Thymus (tissue), 11 donors: Measurements from ENCODE around the gene SUSD5. TPM values are rescaled to one million over a fixed set of nuclear protein-coding genes. Genes with fewer than 3 reads are reported as not detected.
"Not testable (repeated sequence)": the region's sequence is repeated elsewhere in the genome, so short reads cannot be mapped to it uniquely, and the experiment has no call there.

Source experiments
- DNase-seq, 9 donors: peaks; one replicate each; pipeline ENCODE4 v3.0.0-alpha.2; 2013; ENCODE audit warnings: low spot score in 9 of 9, low read depth in 6 of 9, missing footprints in 1 of 9
- H3K27ac ChIP-seq, 2 donors: one replicate each; pipeline ENCODE4 v1.5.1; 2013; ENCODE audit warnings: control low read depth in 1 of 2, low read depth in 1 of 2, low read length in 1 of 2, mild to moderate bottlenecking in 1 of 2, moderate library complexity in 1 of 2
- H3K27me3 ChIP-seq, 2 donors: one replicate each; pipeline ENCODE4 v1.5.1; 2013; ENCODE audit warnings: low read length in 1 of 2; ENCODE audit not compliant: control insufficient read depth in 2 of 2, insufficient read depth in 1 of 2
- H3K36me3 ChIP-seq, 2 donors: one replicate each; pipeline ENCODE4 v1.5.1; 2013; ENCODE audit warnings: low read length in 1 of 2, mild to moderate bottlenecking in 1 of 2, moderate library complexity in 1 of 2; ENCODE audit not compliant: control insufficient read depth in 2 of 2, insufficient read depth in 2 of 2
- H3K4me1 ChIP-seq, 2 donors: one replicate each; pipeline ENCODE4 v1.5.1; 2013; ENCODE audit warnings: low read length in 2 of 2; ENCODE audit not compliant: control insufficient read depth in 2 of 2, insufficient read depth in 2 of 2
- H3K4me3 ChIP-seq, 2 donors: one replicate each; pipeline ENCODE4 v1.5.1; 2013; ENCODE audit warnings: low read length in 2 of 2, control low read depth in 1 of 2, mild to moderate bottlenecking in 1 of 2
- H3K9me3 ChIP-seq, 2 donors: one replicate each; pipeline ENCODE4 v1.5.1; 2013; ENCODE audit warnings: low read length in 1 of 2, mild to moderate bottlenecking in 1 of 2; ENCODE audit not compliant: control insufficient read depth in 2 of 2, insufficient read depth in 1 of 2
- WGBS: extraction: QIAGEN DNeasy Blood & Tissue Kit; methylation state at CpG from one replicate; pipeline ENCODE4 v1.1.7; 2013; 5-methylcytosine and 5-hydroxymethylcytosine counted together
- polyA plus RNA-seq: library from polyadenylated mRNA; stranded (reverse); fragments of 200-250 nt; gene quantifications from one replicate; pipeline ENCODE4 v1.2.3, GENCODE V29; 2013
- total RNA-seq: library from RNA; stranded (reverse); fragments of 120-200 nt; gene quantifications from one replicate; pipeline ENCODE4 v1.2.4, GENCODE V29; 2013
- donor health status: healthy.

SUSD5 gene
- total and polyA plus RNA-seq, 2 donors = 0.14 to 2.5 TPM

- no peaks in the 10 kb centered on the region for H3K9me3 ChIP-seq
- no peaks in the 10 kb centered on the region for H3K36me3 ChIP-seq
- no peaks in the 10 kb centered on the region for H3K4me1 ChIP-seq
- DNase-seq = no peak
- H3K4me3 ChIP-seq = no peak overlapping the region
- WGBS = 85% methylated on average over 3 of the region's 3 CpGs
- H3K27ac ChIP-seq = no peak overlapping the region
- H3K27me3 ChIP-seq = no peaks in the 10 kb centered on the region
Observed at GRCh38 chr3:33167716-33168336, 50.8 kb downstream of the SUSD5 start.

GRCh38 chr3:33167284-33167683 lies 51.3 kb downstream of the SUSD5 start:
- Histone ChIP-seq H3K36me3 (no peaks in the 10 kb centered on the region), H3K4me3 (no peak overlapping the region), H3K27me3 (no peaks in the 10 kb centered on the region), H3K4me1 (no peaks in the 10 kb centered on the region), H3K9me3 (no peaks in the 10 kb centered on the region), H3K27ac (no peak overlapping the region)
- no peak for DNase-seq
- 94% methylated on average over 3 of the region's 3 CpGs for WGBS

GRCh38 chr3:33166095-33166494 lies 52.5 kb downstream of the SUSD5 start:
- no peaks in the 10 kb centered on the region for H3K27me3 ChIP-seq
- H3K9me3 ChIP-seq = no peaks in the 10 kb centered on the region
- no peak for DNase-seq
- 98% methylated on average over 2 of the region's 2 CpGs for whole genome bisulfite sequencing
- no peaks in the 10 kb centered on the region for H3K4me1 ChIP-seq
- H3K36me3 ChIP-seq = no peaks in the 10 kb centered on the region
- H3K27ac ChIP-seq = no peak overlapping the region
- no peak overlapping the region for H3K4me3 ChIP-seq

- no peaks in the 10 kb centered on the region for H3K9me3 ChIP-seq
- H3K4me1 ChIP-seq = no peaks in the 10 kb centered on the region
- WGBS = 94% methylated on average over 1 of the region's 1 CpG
- DNase-seq = no peak
- no peak overlapping the region for H3K4me3 ChIP-seq
- H3K27me3 ChIP-seq = no peaks in the 10 kb centered on the region
- no peak overlapping the region for H3K27ac ChIP-seq
- H3K36me3 ChIP-seq = no peaks in the 10 kb centered on the region
Observed at GRCh38 chr3:33165372-33165771, 53.2 kb downstream of the SUSD5 start.

- not testable (repeated sequence) for H3K4me1 ChIP-seq, H3K36me3 ChIP-seq, H3K4me3 ChIP-seq, H3K27ac ChIP-seq, H3K27me3 ChIP-seq, H3K9me3 ChIP-seq, DNase-seq
- 95% methylated on average over 5 of the region's 5 CpGs for WGBS
Observed at GRCh38 chr3:33162621-33163020, 56.0 kb downstream of the SUSD5 start.

- H3K36me3 ChIP-seq = no peaks in the 10 kb centered on the region
- no peak for DNase-seq
- H3K27me3 ChIP-seq = no peaks in the 10 kb centered on the region
- no peaks in the 10 kb centered on the region for H3K9me3 ChIP-seq
- H3K4me1 ChIP-seq = no peaks in the 10 kb centered on the region
- H3K4me3 ChIP-seq = no peak overlapping the region
- WGBS = 89% methylated on average over 3 of the region's 3 CpGs
- H3K27ac ChIP-seq = no peak overlapping the region
Observed at GRCh38 chr3:33159981-33160380, 58.6 kb downstream of the SUSD5 start.

GRCh38 chr3:33159234-33159633 lies 59.4 kb downstream of the SUSD5 start:
- Histone ChIP-seq H3K36me3 (no peaks in the 10 kb centered on the region), H3K4me1 (no peaks in the 10 kb centered on the region), H3K4me3 (no peak overlapping the region), H3K27me3 (no peaks in the 10 kb centered on the region), H3K9me3 (no peaks in the 10 kb centered on the region), H3K27ac (no peak overlapping the region)
- 96% methylated on average over 4 of the region's 4 CpGs for WGBS
- no peak for DNase-seq

GRCh38 chr3:33155301-33155700 lies 63.3 kb downstream of the SUSD5 start:
- Histone ChIP-seq H3K27me3 (no peaks in the 10 kb centered on the region), H3K27ac (no peak overlapping the region), H3K36me3 (no peaks in the 10 kb centered on the region), H3K4me3 (no peak overlapping the region), H3K9me3 (no peaks in the 10 kb centered on the region), H3K4me1 (no peaks in the 10 kb centered on the region)
- WGBS = 95% methylated on average over 3 of the region's 3 CpGs
- DNase-seq = no peak

GRCh38 chr3:33153782-33154181 lies 64.8 kb downstream of the SUSD5 start:
- 96% methylated on average over 4 of the region's 4 CpGs for WGBS
- Histone ChIP-seq H3K4me3 (no peak overlapping the region), H3K9me3 (no peaks in the 10 kb centered on the region), H3K27ac (no peak overlapping the region), H3K27me3 (no peaks in the 10 kb centered on the region), H3K4me1 (no peaks in the 10 kb centered on the region), H3K36me3 (no peaks in the 10 kb centered on the region)
- no peak for DNase-seq
